ENCODE data around the gene IZUMO1R. TPM values are rescaled to one million over a fixed set of nuclear protein-coding genes. Genes with fewer than 3 reads are reported as not detected.
A peak's percentile ranks its signal among the peaks of the same experiment; 100 is the strongest.

IZUMO1R gene
- total RNA-seq, 4 donors from 2014 or later: not detected

- TF ChIP-seq, protein P1, sequence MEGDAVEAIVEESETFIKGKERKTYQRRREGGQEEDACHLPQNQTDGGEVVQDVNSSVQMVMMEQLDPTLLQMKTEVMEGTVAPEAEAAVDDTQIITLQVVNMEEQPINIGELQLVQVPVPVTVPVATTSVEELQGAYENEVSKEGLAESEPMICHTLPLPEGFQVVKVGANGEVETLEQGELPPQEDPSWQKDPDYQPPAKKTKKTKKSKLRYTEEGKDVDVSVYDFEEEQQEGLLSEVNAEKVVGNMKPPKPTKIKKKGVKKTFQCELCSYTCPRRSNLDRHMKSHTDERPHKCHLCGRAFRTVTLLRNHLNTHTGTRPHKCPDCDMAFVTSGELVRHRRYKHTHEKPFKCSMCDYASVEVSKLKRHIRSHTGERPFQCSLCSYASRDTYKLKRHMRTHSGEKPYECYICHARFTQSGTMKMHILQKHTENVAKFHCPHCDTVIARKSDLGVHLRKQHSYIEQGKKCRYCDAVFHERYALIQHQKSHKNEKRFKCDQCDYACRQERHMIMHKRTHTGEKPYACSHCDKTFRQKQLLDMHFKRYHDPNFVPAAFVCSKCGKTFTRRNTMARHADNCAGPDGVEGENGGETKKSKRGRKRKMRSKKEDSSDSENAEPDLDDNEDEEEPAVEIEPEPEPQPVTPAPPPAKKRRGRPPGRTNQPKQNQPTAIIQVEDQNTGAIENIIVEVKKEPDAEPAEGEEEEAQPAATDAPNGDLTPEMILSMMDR (IDR thresholded peaks at IDR 0.05): no peak
- no peak for TF ChIP-seq POLR2A (IDR thresholded peaks at IDR 0.05)
- Histone ChIP-seq H3K9me3 (no peaks in the 10 kb centered on the region), H3K4me3 (replicated peaks in 1 of 3) (no peak overlapping the region), H3K4me1 (peaks cover 9 to 13% of the 10 kb centered on the region in 2 donors), H3K27ac (no peak overlapping the region), H3K27me3 (no peaks in the 10 kb centered on the region), H3K36me3 (no peaks in the 10 kb centered on the region)
- intact Hi-C loops (cut with DNase I): no loop called here
- WGBS, 2 donors: 76 to 82% methylated on average over 1 of the region's 1 CpG
- no peak for DNase-seq
Observed at GRCh38 chr11:94309757-94310156, 5.4 kb downstream of the IZUMO1R start.

- Histone ChIP-seq H3K4me3 (replicated peaks in 1 of 3) (no peak overlapping the region), H3K9me3 (no peaks in the 10 kb centered on the region), H3K27me3 (no peaks in the 10 kb centered on the region), H3K4me1 (peaks cover 4 to 7% of the 10 kb centered on the region in 2 donors), H3K36me3 (no peaks in the 10 kb centered on the region), H3K27ac (no peak overlapping the region)
- intact Hi-C loops (cut with DNase I): no loop called here
- no peak for DNase-seq
- no peak for TF ChIP-seq POLR2A (IDR thresholded peaks at IDR 0.05)
- TF ChIP-seq, protein P1 (IDR thresholded peaks at IDR 0.05): no peak
- WGBS, 2 donors: 32 to 58% methylated on average over 5 of the region's 5 CpGs
Observed at GRCh38 chr11:94310191-94310875, 6.0 kb downstream of the IZUMO1R start.

- 73 to 89% methylated on average over 4 of the region's 4 CpGs for WGBS, 2 donors
- Histone ChIP-seq H3K27ac (no peak overlapping the region), H3K4me1 (peaks cover 3 to 6% of the 10 kb centered on the region in 2 donors), H3K9me3 (no peaks in the 10 kb centered on the region), H3K36me3 (no peaks in the 10 kb centered on the region), H3K4me3 (replicated peaks in 1 of 3) (no peak overlapping the region), H3K27me3 (no peaks in the 10 kb centered on the region)
- no peak for DNase-seq
- TF ChIP-seq POLR2A (IDR thresholded peaks at IDR 0.05): no peak
- TF ChIP-seq, protein P1 (IDR thresholded peaks at IDR 0.05): no peak
- intact Hi-C loops (cut with DNase I): no loop called here
Observed at GRCh38 chr11:94312339-94312738, 8.0 kb downstream of the IZUMO1R start.

DNA sequence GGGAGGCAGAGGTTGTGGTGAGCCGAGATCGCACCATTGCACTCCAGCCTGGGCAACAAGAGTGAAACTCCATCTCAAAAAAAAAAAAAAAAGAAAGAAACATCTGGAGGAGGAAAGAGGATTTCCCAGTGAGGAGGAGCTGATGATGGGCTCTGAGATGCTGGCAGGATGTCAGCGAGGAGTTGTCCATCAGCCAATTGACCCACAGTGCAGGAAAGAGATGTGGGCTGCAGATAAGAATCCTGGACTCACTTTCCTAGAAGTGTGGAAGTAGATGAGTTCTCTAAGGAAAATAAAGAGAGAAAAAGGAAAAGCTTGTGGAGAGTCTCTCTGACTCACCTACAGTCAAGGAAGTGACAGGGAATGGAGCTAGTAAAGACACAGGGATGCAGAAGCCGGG, 9.7 kb downstream of the IZUMO1R start:
- no peak for TF ChIP-seq POLR2A (IDR thresholded peaks at IDR 0.05)
- TF ChIP-seq, protein P1 (IDR thresholded peaks at IDR 0.05): no peak
- no peak for DNase-seq
- no peaks in the 10 kb centered on the region for H3K36me3 ChIP-seq
- peaks cover 3 to 6% of the 10 kb centered on the region in 2 donors for H3K4me1 ChIP-seq
- WGBS, 2 donors: 68 to 69% methylated on average over 4 of the region's 4 CpGs
- H3K4me3 ChIP-seq (replicated peaks in 1 of 3): no peak overlapping the region
- H3K27me3 ChIP-seq: no peaks in the 10 kb centered on the region
- no peak overlapping the region for H3K27ac ChIP-seq
- H3K9me3 ChIP-seq: no peaks in the 10 kb centered on the region
- intact Hi-C loops (cut with DNase I): no loop called here

- peak in 1 of 2 donors; percentile 36 for DNase-seq
- intact Hi-C loops (cut with DNase I): no loop called here
- Histone ChIP-seq H3K4me3 (replicated peaks in 1 of 3) (no peak overlapping the region), H3K9me3 (no peaks in the 10 kb centered on the region), H3K4me1 (no peaks in the 10 kb centered on the region), H3K27ac (no peak overlapping the region), H3K27me3 (no peaks in the 10 kb centered on the region), H3K36me3 (no peaks in the 10 kb centered on the region)
- 18 to 31% methylated on average over 3 of the region's 3 CpGs for WGBS, 2 donors
- TF ChIP-seq, protein P1 (IDR thresholded peaks at IDR 0.05): no peak
- TF ChIP-seq POLR2A (IDR thresholded peaks at IDR 0.05): no peak
Observed at GRCh38 chr11:94315664-94316063, 11.3 kb downstream of the IZUMO1R start.
